ENCODE results near the gene CD63.
A peak's percentile ranks its signal among the peaks of the same experiment; 100 is the strongest.

The CD63 gene

DNA sequence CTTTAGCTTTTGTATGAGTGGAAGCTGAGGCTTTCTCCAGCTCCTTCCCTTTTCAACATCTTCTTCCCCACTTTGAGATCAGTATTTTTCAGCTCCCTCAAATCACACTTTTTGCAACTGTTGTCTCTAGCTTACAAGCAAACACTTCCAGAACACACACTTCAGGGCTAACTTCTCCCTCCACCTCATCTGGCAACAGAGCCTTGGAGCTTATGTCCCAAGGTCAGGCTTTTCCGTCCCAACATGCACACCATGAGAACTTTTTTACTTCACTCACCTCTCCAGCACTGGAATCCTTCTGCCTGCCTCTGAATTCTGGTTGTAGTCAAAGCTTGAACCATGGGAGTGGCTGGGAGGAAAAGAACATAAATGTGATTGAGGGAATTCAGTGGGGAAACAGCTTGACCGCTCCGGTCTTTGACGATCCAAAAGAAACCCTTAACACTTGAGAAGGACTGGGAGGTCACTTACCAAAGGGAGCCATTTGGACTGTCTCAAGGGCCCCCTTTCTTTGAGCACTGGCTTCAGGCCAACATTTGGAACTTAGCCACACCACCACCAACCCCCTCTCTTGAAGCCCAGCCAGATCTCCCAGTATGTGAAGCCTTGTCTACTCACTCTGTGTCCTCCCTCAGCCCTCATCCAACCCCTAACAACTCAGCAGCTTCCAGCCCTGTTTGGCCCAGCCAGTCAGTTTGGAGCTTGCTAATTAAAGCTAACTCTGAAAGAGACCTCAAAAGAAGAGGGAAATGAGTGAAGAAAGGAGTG, 16.8 kb downstream of the CD63 start:
- Histone ChIP-seq H3K4me3 (IDR thresholded peaks at IDR 0.05; ENCODE audit: insufficient read depth, low read depth, low read length) (no peak overlapping the region), H3K9ac (no peak overlapping the region), H3K36me3 (ENCODE audit: insufficient read depth) (no peaks in the 10 kb centered on the region), H3K27ac (no peak overlapping the region), H3K79me2 (ENCODE audit: insufficient read depth, low read depth) (peaks cover 4% of the 10 kb centered on the region; the same call in 1 of the 2 replicates), H2AFZ (ENCODE audit: low read depth) (no peak overlapping the region), H3K4me2 (no peak overlapping the region), H3K27me3 (ENCODE audit: insufficient read depth, low read depth) (peaks cover 54% of the 10 kb centered on the region), H4K20me1 (ENCODE audit: insufficient read depth) (no peaks in the 10 kb centered on the region), H3K4me1 (ENCODE audit: low read depth, poor library complexity, severe bottlenecking) (peaks cover 21% of the 10 kb centered on the region)
- TF ChIP-seq, protein P1, sequence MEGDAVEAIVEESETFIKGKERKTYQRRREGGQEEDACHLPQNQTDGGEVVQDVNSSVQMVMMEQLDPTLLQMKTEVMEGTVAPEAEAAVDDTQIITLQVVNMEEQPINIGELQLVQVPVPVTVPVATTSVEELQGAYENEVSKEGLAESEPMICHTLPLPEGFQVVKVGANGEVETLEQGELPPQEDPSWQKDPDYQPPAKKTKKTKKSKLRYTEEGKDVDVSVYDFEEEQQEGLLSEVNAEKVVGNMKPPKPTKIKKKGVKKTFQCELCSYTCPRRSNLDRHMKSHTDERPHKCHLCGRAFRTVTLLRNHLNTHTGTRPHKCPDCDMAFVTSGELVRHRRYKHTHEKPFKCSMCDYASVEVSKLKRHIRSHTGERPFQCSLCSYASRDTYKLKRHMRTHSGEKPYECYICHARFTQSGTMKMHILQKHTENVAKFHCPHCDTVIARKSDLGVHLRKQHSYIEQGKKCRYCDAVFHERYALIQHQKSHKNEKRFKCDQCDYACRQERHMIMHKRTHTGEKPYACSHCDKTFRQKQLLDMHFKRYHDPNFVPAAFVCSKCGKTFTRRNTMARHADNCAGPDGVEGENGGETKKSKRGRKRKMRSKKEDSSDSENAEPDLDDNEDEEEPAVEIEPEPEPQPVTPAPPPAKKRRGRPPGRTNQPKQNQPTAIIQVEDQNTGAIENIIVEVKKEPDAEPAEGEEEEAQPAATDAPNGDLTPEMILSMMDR (conservative IDR thresholded peaks at IDR 0.05; ENCODE audit: low read depth, low read length): no peak

DNA sequence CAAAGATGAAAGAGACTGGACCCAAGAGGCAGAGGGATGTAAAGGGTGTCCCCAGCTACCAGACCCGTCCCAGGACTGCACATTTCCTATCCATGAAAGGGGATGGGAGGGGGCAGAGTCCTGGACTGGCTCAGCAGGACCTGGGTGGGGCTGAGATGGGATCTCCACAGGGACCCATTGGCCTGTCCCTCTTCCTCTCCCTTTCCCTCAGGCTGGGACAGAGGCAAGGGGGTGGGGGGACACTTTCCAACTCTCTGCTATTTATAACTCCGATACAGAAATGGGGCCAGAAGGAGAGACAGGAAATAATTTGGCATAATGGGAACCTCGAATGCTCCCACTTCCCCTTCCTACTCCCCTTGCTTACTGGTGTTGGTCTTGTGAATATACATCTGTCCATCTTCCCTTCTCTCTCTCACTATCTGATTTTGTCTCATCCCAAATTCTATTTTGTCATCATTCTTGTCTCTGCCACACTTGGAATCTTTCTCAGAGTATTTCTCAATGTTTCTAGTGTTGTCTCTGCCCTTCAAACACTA, 20.0 kb downstream of the CD63 start:
- Histone ChIP-seq H4K20me1 (ENCODE audit: insufficient read depth) (no peaks in the 10 kb centered on the region), H2AFZ (ENCODE audit: low read depth) (no peak overlapping the region; the same call in 1 of the 2 replicates), H3K9ac (no peak overlapping the region), H3K27ac (no peak overlapping the region), H3K4me3 (IDR thresholded peaks at IDR 0.05; ENCODE audit: insufficient read depth, low read depth, low read length) (no peak overlapping the region), H3K27me3 (ENCODE audit: insufficient read depth, low read depth) (peaks cover 59% of the 10 kb centered on the region), H3K79me2 (ENCODE audit: insufficient read depth, low read depth) (no peaks in the 10 kb centered on the region), H3K4me1 (ENCODE audit: low read depth, poor library complexity, severe bottlenecking) (peaks cover 11% of the 10 kb centered on the region), H3K36me3 (ENCODE audit: insufficient read depth) (no peaks in the 10 kb centered on the region), H3K4me2 (peak overlapping the region; percentile 91; the same call in 1 of the 2 replicates)
- TF ChIP-seq, protein P1 (conservative IDR thresholded peaks at IDR 0.05; ENCODE audit: low read depth, low read length): no peak

- H3K36me3 ChIP-seq (ENCODE audit: insufficient read depth): no peaks in the 10 kb centered on the region
- peak within 1 kb of the TSS; percentile 91 for H3K4me2 ChIP-seq
- H3K27ac ChIP-seq: no peak within 1 kb of the TSS
- H3K4me1 ChIP-seq (ENCODE audit: low read depth, poor library complexity, severe bottlenecking): peaks cover 11% of the 10 kb centered on the region
- H3K27me3 ChIP-seq (ENCODE audit: insufficient read depth, low read depth): peaks cover 59% of the 10 kb centered on the region
- no peak within 1 kb of the TSS for H3K4me3 ChIP-seq (IDR thresholded peaks at IDR 0.05; ENCODE audit: insufficient read depth, low read depth, low read length)
- H3K79me2 ChIP-seq (ENCODE audit: insufficient read depth, low read depth): no peaks in the 10 kb centered on the region
- H3K9ac ChIP-seq: no peak within 1 kb of the TSS; the same call in 1 of the 2 replicates
- peak within 1 kb of the TSS; percentile 88 for H2AFZ ChIP-seq (ENCODE audit: low read depth)
- TF ChIP-seq, protein P1 (conservative IDR thresholded peaks at IDR 0.05; ENCODE audit: low read depth, low read length): no peak
- H4K20me1 ChIP-seq (ENCODE audit: insufficient read depth): no peaks in the 10 kb centered on the region
Observed at GRCh38 chr12:55707841-55708694, 20.7 kb downstream of the CD63 start, which contains the start of gene ITGA7. ITGA7 (minus strand) TSS chr12:55707904; CDS start chr12:55707682, 222 bp downstream.

DNA sequence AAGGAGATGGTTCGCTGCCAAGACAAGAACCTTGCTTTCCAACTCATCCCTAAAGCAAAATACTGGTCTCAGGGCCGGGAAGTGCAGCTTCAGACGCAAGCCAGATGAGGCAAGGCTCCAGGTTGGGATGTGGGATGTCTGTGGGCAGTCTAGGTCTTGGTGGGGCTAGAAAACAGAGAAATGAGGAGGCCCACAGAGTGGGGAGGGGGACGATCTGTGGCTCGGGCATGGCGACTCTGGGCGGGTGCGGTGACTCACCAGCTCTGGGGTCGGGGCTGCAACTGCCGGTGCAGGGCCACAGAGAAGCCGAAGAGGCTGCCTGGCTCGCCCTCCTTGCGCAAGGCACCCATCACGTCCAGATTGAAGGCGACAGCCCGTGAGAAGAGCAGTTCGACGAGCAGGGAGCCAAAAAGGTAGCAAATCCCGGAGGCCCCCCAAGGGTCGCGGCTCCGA, 21.6 kb downstream of the CD63 start:
- H3K36me3 ChIP-seq (ENCODE audit: insufficient read depth): no peaks in the 10 kb centered on the region
- TF ChIP-seq, protein P1 (conservative IDR thresholded peaks at IDR 0.05; ENCODE audit: low read depth, low read length): no peak
- peak overlapping the region; percentile 9; the same call in 1 of the 2 replicates for H2AFZ ChIP-seq (ENCODE audit: low read depth)
- H3K79me2 ChIP-seq (ENCODE audit: insufficient read depth, low read depth): no peaks in the 10 kb centered on the region
- H4K20me1 ChIP-seq (ENCODE audit: insufficient read depth): no peaks in the 10 kb centered on the region
- no peak overlapping the region for H3K4me3 ChIP-seq (IDR thresholded peaks at IDR 0.05; ENCODE audit: insufficient read depth, low read depth, low read length)
- H3K27me3 ChIP-seq (ENCODE audit: insufficient read depth, low read depth): peaks cover 51% of the 10 kb centered on the region
- H3K9ac ChIP-seq: no peak overlapping the region
- H3K27ac ChIP-seq: no peak overlapping the region
- H3K4me1 ChIP-seq (ENCODE audit: low read depth, poor library complexity, severe bottlenecking): peaks cover 11% of the 10 kb centered on the region
- H3K4me2 ChIP-seq: peak overlapping the region; percentile 47
